ENCODE data around the gene LRRC4C.

GRCh38 chr11:40508303-40508702 lies 951.1 kb downstream of the LRRC4C start:
- TF ChIP-seq POLR2A (IDR thresholded peaks at IDR 0.05; ENCODE audit: low read depth, low read length) (no peak), POLR2AphosphoS5 (IDR thresholded peaks at IDR 0.05; ENCODE audit: low read depth, low read length) (no peak), TAF1 (IDR thresholded peaks at IDR 0.05; ENCODE audit: low read depth, low read length) (no peak), SPI1 (IDR thresholded peaks at IDR 0.05; ENCODE audit: low read depth, low read length) (no peak)

Measured in GM12891 (cell line).